GM19395 (cell line): ENCODE measurements around the gene HOXC9.

Experiments used
- ATAC-seq: cut with Tn5 transposase; IDR thresholded peaks from one replicate; pipeline ENCODE4 v1.9.1; 2021; ENCODE audit warnings: mild to moderate bottlenecking, moderate library complexity; ENCODE audit not compliant: unreplicated experiment

The HOXC9 gene

DNA sequence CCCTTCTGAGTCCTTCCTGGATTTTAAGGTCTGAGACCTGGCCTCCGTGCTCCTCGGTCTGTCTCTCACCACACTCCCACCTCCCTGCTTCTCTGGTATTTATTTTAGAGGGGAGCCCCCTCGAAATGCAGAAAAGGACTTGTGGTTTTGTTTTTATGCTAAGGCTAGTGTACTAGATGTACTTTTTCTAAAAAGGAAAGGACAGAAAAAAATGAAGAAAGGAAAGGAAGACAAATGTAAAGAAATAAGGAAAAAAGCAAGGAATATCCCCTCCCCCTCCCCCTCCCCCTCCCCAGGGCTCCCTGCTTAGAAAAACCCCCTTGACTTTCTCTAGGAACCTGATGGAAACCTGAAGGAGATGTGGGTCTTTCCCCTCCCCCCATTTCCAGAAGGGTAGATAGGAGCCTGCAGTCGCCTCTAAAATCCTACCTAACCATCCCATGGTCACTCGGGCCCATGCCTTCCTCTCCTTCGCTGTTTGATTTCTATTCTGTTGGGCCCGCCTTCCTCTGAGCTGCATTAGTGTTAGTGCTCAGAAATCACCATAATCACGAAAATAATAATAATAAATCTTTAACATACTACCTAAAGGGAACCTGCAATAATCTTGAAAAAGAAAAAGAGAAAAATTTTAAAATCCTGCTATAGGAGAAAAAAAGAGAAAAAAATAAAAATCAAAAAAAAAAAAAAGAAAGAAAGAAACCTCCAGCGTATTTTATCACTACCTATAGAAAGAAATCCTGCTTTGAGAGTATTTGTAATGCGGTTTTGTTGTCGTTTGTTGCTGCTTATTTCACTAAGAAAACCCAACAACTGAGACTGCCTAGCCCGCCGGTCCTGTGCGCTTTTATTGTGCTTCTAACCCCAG is 11.9 kb downstream of the HOXC9 start:
- ATAC-seq = no peak

DNA sequence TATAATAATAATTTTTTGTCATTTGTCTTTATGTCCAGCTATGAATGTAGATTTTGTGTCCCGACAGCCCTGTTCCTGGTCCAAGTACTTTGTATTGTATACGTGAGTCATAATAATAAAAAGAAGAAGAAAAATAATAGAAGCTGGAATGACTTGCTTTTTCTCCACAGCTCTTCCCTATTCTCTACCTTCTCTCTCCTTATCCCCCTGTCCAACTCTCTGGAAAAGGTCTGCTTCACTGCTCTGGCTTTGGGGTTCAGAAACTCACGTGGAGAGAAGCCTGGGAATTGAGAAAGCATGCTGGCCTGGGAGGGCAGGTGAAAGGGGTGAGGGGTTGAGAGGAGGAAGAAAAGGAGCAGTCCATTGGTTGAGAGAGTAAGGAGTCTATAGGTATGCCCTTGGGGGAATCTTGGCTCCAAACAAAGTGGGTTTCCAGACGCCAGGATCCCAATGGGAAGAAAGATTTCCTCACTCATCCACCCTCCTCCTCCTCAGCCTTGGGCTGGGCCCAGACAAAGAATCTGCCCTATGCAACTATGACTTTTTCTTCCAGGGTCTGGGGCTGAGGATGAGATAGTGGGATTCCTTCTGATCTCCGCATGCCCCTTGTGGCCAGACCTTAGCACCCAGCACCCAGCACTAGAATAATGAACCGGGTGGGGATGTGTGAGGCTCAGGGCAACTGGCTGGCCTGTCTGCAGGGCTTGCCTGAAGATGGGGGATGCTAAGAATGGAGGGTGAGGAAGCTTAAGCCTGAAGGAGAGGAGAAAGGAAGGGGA is 12.9 kb downstream of the HOXC9 start:
- ATAC-seq = no peak

DNA sequence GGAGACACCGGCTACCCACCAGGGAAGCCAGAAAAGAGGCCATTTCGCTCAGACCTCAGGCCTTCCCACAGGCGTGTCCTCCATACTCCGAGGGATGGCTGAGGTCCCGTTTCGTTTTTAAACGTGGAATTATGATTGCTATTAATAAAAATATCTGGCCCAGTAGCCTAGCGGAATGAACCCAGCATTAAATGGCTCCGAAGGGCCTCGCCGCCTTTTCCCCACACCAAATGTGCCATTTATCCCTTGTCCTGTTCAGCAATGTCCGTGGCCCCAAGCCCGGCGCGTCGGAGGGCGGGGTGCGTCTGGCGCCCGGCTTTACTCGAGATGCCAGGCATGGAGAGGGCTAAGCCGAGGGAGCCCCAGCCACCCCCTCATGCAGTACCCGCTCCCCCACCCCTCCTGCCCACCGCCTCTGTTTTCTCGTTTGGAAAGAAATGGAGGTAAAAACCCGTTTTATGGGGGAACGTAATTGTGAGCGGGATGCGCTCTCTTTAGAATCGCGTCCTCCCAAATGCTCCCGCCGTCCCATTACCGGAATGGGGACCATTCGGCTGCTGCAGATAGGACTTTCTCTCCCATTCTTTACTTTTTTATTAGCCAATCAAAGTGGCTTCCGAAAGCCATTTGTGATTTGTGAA is 14.5 kb downstream of the HOXC9 start:
- no peak for ATAC-seq

DNA sequence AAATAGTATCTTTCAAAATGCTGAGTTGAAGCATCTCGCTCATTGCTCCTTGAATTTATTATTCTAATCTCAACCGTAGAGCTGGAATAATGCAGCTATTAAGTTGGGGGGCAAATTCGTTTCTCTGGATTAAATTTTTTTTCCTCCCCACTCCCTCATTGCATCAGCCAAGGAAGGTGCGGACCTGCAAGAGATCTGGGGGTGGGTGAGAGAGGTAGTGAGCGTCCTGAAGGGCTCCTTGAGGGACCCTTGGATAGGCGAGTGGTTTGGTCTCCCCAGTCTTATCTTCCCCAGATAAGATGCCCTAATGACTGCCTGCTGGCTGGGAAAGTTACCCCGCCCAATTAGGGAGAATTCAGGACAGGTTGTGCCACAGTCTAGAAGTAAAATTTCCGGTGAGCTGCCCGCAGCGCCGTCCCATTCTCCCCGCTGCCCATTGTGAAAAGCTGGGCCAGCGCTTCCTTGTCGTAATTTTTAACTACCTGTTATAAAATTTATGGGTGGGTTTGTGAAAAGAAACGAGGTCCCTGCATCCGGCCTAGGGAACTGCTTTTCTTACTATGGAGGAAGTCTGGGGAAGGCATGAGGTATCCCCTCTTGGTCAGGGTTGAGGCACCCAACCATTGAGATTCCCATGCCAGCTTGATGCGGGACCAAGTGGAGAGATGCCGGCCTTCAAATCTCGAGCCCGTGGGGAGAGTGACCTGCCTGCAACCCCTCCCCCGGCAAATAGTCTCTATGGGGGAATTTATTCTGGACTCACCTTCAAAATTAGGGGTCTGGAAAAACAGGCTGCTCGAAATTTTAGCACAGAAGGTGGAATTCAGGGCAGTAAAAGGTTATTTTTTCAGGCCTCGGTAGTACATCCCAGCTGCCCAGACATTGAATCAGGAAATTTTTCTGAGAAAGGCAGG is 15.3 kb downstream of the HOXC9 start:
- ATAC-seq = no peak

DNA sequence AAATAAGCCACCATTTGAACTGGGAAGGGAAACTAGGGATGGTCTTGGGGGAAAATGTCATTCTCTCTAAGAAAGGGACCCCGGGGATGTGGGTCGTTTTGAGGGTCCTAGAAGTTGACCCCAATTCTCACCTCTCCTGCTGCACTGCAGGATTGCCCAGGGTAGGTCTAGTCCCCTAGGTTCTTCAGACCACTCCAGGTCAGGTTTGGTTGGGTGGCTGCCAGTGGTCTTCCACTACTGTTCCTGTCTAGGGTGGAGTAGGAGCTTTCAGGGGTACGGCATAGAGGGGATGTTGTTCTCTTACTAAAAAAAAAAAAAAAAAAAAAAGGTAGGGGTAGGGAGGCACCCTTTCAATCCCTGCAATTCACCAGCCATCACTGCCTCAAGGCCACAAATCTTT is 16.1 kb downstream of the HOXC9 start:
- ATAC-seq = no peak

DNA sequence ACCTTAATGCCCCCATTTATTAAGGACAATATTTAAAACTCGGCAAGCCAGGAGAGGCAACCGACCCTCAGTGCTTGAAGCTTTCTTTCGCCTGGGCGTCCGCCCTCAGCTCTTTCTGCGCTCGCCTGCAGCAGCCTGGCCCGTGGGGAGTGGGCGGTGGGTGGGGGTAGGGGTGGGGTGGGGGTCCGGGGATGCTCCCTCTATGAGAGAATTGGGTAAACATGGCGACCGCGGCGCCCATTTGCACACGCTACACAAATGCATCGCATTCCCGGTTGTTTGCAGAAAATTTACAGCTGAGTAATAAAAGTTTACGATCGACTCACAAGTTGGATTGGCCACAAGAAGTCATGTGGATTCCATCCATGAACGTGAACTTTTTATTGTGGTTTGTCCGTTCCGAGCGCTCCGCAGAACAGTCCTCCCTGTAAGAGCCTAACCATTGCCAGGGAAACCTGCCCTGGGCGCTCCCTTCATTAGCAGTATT is 16.6 kb downstream of the HOXC9 start:
- ATAC-seq = no peak

DNA sequence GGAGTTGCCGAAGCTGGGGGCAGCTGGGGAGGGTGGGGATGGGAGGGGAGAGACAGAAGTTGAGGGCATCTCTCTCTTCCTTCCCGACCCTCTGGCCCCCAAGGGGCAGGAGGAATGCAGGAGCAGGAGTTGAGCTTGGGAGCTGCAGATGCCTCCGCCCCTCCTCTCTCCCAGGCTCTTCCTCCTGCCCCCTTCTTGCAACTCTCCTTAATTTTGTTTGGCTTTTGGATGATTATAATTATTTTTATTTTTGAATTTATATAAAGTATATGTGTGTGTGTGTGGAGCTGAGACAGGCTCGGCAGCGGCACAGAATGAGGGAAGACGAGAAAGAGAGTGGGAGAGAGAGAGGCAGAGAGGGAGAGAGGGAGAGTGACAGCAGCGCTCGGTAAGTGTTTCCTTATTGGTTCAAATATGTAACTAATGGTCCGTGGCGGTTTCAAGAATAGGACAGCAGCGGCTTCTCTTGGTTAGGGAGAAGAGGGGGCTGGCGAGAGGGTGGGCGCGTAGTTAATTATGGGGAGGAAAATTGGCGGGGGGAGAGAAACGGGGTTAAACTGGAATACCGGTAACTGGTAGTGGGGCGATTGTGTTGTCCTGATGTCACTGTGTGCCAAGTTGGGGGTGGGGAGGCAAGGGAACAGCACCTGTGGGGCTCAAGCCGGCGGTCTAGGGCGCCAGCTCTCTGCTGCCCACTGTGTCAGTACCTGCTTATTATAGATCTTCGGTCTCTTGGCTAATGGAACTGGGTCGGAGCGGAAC is 17.2 kb downstream of the HOXC9 start:
- ATAC-seq = peak; percentile 41

DNA sequence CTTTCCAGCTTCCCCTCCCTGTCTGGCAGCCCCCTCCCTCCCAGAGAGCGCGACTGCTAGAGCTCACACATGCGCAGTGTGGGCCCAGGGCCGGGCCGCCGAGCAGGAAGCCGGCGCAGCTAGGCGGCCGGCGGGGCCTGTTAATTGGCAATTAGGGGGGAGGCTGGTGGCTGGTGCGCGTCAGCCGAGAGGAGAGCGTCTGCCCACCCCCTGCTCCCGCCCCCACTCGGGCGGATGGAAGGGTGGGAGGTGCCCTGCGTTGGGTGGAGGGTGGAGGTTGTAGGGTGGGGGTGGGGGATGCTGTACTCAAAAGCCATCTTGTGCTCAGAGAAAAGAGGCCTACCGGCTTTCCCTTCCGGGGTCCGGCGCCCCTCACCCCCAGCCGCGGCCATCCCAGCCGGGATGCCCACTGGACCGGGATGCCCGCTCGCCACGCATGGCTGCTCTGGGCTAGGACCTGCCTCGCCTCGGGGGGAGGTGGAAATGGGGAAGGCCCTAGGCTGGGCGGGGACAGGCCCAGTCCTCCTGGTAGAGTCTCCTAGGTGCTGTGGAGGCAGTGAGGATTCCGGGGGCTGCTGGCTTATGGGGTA is 18.0 kb downstream of the HOXC9 start:
- peak; percentile 72 for ATAC-seq

DNA sequence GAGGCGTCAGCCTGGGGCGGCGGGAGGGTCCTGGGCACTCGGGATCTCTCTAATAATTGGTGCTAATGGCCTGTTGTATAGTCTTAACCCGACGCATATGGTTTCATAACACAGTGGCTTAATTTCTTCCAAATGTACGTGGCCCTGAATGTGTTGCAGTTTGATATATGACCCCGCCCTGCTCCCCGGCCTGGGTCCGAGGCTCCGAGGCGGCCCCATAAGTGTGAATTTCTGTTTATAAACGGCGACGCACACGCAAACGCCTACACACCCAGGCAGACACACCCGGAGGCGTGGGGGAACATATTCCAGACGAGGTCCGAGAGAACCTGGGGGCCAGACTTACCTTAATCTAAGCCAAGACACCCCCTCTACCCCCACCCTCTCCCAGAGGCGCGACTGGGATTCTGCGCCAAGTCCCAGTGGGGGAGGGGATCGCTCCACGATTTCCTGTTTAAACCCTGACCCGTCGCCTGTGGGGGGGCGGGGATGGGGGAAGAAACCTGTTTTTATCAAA is 18.6 kb downstream of the HOXC9 start:
- ATAC-seq = no peak

DNA sequence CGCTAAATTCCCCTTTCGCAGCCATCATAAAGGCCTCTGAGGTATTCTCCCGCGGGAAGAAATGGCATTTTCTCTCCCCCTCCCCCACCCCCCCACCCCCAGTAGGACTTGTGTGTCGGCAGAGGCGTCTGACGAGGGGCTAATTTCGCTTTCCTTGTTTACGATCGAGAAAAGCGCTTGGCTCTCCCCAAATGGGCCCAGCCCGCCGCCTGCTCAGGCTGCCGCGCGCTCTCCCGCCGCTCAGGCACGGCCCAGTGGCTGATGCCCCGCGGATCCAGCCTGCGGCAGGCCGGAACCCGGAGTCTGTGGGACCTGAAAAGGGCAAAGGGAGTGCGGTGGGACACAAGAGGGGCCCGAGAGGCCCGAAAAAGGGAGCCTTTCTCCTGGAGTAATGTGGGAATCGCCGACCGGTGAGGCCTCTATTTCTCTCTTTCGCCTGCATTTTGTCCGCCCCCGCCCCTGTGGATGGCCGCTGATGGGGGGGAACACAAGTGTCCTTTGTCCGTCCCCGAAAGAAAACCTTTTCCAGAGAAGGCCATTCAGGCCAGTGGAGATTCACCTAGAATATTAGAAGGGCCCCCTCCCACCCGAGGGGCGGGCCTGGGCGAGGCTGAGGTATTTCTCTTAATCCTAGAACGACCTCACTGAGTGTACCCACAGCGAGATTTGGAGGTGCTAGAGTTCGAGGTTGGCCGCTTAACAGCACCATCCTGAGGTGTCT is 19.3 kb downstream of the HOXC9 start:
- no peak for ATAC-seq

DNA sequence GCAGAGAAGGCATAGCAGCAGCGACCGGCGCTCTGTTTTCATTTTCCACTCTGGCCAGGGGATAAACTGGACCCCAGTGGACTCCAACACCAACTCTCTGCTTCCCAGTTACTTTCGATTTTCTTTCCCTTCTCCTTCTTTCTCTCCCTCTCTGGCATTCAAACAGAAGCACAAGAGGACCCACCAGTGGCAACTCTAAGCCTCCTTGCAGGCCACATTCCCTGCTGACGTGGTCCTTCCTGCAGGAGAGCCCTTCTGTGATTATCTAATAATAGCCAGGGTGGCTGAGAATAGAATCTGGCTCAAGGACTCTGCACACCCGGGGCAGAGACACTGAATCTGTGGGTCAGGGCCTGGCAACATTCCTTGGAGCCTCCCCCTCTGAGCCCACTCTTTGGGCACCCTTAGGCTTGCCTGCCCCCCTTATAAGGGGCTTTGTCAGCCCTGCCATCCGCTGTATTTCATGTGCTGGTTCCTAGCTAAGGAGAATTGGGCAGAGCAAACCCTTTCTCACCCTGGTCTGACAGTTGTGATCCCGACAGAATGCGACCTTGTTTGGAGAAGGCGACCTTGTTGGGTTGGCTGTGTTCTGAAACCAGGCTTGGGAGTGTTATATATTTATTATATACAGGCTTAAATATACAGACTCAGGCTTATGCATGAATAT is 20.1 kb downstream of the HOXC9 start:
- no peak for ATAC-seq

DNA sequence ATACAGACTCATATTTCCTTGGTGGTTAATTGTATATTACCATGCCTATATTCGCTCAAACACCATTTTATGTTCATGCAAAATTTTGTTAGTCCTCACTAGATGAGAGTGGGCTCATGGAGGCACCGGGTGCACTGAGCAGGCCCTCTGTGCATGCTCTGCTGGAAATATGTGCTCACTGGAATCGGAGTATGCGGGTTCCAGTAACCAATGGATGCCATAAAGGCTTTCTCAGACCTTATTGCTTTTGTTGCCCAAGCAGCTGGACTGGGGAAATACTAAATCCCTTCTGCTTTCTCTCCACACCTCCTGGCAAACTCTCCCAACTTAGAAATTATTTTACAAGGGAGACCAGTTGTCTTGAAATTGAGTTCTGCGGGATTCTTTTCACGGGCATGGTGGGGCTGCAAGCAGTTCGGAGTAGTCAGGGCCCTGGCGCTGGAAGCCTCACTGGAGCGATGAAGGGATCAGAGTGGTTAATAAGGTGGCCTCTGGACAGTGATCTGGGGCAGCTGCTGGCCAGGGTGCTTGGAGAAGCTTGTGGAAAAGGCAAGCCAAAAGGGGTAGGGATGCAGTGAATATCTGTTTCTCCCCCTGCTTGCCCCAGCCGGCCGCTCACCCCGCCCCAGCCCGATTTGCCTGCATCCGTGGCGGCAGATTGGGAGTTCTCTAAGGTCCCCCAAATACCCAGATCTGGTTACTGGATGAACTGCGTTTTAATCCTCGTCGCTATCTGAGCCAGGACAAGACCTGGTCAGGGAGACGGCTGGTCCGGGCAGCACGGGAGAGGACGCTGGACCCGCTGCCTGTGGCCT is 20.8 kb downstream of the HOXC9 start:
- no peak for ATAC-seq

DNA sequence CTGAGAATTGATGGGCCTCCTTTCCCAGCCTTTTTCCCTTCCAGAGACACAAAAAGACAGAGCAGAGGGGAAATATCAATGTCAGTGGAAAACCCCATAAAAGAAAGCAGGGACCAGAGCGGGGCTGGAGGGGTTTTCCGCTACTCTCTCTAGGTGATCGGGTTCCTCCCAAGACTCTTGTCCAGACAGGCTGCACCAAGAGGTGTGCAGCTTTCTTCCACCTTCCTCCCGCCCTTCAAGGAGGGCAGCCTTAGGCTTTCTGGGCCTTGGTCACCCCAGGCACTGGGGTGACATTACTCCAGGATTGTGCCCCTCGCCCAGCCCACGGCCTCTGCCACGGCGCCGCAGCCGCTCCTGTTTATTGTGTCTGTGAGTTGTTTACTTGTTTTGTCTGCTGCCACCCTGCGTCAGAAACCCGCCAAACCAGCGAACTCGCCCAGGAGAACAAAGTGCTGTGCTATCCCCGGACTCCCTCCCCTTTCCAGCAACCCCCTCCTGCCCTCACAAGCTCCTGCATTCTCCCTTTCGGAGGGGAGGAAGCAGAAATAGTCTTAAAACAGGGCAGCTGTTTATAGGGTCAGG is 21.6 kb downstream of the HOXC9 start:
- no peak for ATAC-seq

DNA sequence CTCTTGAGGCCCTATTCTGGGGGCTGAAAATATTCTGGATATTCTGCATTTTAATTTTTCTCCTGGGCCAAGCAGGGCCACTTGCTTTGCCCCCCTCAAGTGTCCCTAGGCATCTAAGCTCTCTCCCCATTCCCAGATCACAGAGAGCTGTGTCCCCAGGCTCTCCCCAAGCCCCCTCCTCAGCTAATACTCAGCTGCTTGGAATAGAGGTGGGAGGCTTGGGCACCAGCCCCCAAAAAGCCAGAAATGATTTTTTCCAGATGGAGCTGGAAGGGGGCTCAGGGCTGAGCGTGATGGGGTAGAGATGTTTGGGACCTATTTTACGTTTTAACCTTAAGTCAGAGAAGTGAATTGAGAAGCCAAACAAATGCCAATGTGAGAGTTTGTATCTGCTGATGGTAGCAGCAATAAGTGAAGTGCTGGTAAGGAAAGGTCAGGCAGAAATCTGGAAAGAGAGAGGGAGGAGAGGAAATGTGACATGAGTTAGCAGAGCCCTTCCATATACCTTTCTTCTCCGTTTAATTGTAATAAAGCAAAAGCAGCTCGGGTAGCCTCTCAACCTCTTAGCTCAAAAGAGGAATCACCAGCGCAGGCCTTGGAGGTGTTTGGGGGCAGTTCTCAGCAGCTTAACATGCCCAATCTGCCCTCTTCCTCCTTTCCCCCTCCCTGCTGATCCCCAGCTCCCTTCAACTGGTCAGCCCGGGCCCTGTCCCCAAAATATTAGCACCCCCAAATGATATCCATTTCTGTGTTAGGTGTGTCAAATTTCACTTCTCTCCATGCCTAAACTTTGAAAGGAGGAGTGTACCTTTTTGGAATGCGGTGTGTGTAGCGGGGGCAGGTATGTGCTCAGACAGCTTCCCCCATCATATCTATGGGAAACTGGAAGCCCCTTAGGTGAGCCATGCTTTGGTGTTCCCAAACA is 23.3 kb downstream of the HOXC9 start:
- ATAC-seq = no peak

DNA sequence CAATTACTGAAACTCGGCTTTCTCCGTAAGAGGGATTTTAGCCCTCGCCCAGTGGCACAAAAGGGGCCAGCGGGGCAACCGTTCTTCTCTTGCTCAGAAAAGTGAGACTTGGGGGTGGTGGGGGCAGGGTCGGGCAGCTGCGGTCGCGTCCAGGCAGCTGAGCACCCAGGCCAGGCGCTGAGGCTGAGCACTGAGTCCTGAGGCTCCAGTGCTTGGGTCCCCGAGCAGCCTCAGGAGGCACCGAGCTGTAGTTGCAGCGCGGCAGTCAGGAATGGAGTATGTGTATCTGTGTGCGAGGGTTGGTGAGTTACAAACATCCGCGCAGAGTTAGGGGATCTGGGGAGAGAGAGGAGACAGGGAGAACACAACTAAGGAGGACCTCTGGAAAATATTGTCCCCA is 24.2 kb downstream of the HOXC9 start:
- no peak for ATAC-seq
